Natural killer cell (primary cell): ENCODE measurements around the gene TEP1. TPM values are rescaled to one million over a fixed set of nuclear protein-coding genes. Genes with fewer than 3 reads are reported as not detected.

Experiments
- ATAC-seq, 3 donors: fragments of 150-1000 bp in 2 of 3; fragments of 200-7000 bp in 1 of 3; cut with Tn5 transposase; 1 replicate in 1 of 3; 2 replicates in 2 of 3; pipeline ENCODE4 v1.10.0; 2021; ENCODE audit warnings: mild to moderate bottlenecking in 2 of 3, moderate library complexity in 2 of 3
- DNase-seq, 2 donors: peaks; one replicate each; pipeline versions ENCODE4 v3.0.0 to v3.0.0-alpha.2; 2013 to 2021; ENCODE audit warnings: mixed read lengths in 1 of 2
- H3K27ac ChIP-seq: one replicate; pipeline ENCODE4 v1.5.1; 2013; ENCODE audit warnings: mild to moderate bottlenecking, low read length
- H3K27me3 ChIP-seq: one replicate; pipeline ENCODE4 v1.6.1; 2013; ENCODE audit warnings: low read length; ENCODE audit not compliant: control insufficient read depth, insufficient read depth
- H3K36me3 ChIP-seq: one replicate; pipeline ENCODE4 v1.6.1; 2013; ENCODE audit warnings: low read length; ENCODE audit not compliant: control insufficient read depth, insufficient read depth
- H3K4me1 ChIP-seq: one replicate; pipeline ENCODE4 v1.6.1; 2013; ENCODE audit warnings: low read length; ENCODE audit not compliant: control insufficient read depth, insufficient read depth
- H3K4me3 ChIP-seq: one replicate; pipeline ENCODE4 v1.5.1; 2013; ENCODE audit warnings: low read length
- H3K9me3 ChIP-seq: one replicate; pipeline ENCODE4 v1.6.1; 2013; ENCODE audit warnings: low read length; ENCODE audit not compliant: control insufficient read depth, insufficient read depth
- H3K27ac Mint-ChIP-seq, 2 donors: one replicate each; pipeline ENCODE4 v1.8.0; 2022; ENCODE audit warnings: mild to moderate bottlenecking in 2 of 2, mixed read lengths in 2 of 2, moderate library complexity in 1 of 2
- H3K27me3 Mint-ChIP-seq, 2 donors: one replicate each; pipeline ENCODE4 v1.8.0; 2022; ENCODE audit warnings: low read depth in 2 of 2, mixed read lengths in 2 of 2
- H3K36me3 Mint-ChIP-seq: one replicate; pipeline ENCODE4 v1.8.0; 2022; ENCODE audit warnings: mixed read lengths
- H3K4me1 Mint-ChIP-seq, 2 donors: one replicate each; pipeline ENCODE4 v1.8.0; 2022; ENCODE audit warnings: mixed read lengths in 2 of 2
- H3K4me3 Mint-ChIP-seq: one replicate; pipeline ENCODE4 v1.8.0; 2022; ENCODE audit warnings: mild to moderate bottlenecking, moderate library complexity, mixed read lengths
- H3K9me3 Mint-ChIP-seq, 2 donors: one replicate each; pipeline ENCODE4 v1.8.0; 2022; ENCODE audit warnings: mixed read lengths in 2 of 2
- CTCF ChIP-seq: fragments of 200-600 bp; IDR thresholded peaks from one replicate; pipeline ENCODE4 v1.8.0; 2022; ENCODE audit warnings: antibody characterized with exemption
- WGBS: methylation state at CpG from one replicate; pipeline ENCODE4 v1.1.7; 2013; ENCODE audit warnings: missing lambda C conversion rate; ENCODE audit not compliant: insufficient coverage; 5-methylcytosine and 5-hydroxymethylcytosine counted together
- intact Hi-C: fragments of 100-400 bp; cut with micrococcal nuclease; formaldehyde crosslinking; loops from one replicate; pipeline ENCODE4 v1.14.2; 2022
- total RNA-seq, 4 donors: library from RNA; stranded (reverse); fragments of 120-200 nt in 1 of 4; gene quantifications; one replicate each; pipeline versions ENCODE4 v1.2.3 to v1.2.4, GENCODE V29; 2013 to 2022

Gene TEP1
- total RNA-seq, 3 donors from 2014 or later (not counting 1 experiment from before 2014, with no cell fraction given), result 76.3 to 83.2 (median 80.8) TPM

DNA sequence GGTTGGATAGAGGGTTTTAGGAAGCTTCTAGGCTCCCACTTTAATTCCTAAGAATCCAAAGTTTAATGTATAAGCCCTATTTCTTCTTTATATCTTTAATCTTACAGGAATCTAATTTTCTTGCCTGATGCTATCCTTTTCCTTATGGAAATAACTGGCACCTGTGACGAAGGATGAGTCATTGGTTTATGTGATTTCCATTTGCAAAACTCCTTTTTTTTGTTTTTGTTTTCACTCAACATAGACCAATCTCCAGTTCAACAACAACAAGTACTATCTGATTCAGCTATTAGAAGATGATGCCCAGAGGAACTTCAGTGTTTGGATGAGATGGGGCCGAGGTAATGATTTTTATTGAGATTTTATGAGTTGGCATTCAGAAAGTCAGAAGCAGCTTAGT, 63.0 kb downstream of the TEP1 start:
- Mint-ChIP-seq H3K4me3 (no peak overlapping the region), H3K27me3 (no peaks in the 10 kb centered on the region), H3K27ac (no peak overlapping the region), H3K36me3 (no peaks in the 10 kb centered on the region), H3K4me1 (peaks cover 0 to 4% of the 10 kb centered on the region in 2 donors), H3K9me3 (no peaks in the 10 kb centered on the region)
- Histone ChIP-seq H3K36me3 (peaks cover 50% of the 10 kb centered on the region), H3K27me3 (no peaks in the 10 kb centered on the region), H3K27ac (no peak overlapping the region), H3K4me1 (no peaks in the 10 kb centered on the region), H3K4me3 (no peak overlapping the region), H3K9me3 (no peaks in the 10 kb centered on the region)
- DNase-seq, result no peak
- no peak for TF ChIP-seq CTCF
- WGBS, result 100% methylated on average over 1 of the region's 2 CpGs
- ATAC-seq, result no peak
- intact Hi-C loops, result no loop called here

- Histone ChIP-seq H3K27ac (no peak overlapping the region), H3K27me3 (no peaks in the 10 kb centered on the region), H3K4me3 (no peak overlapping the region), H3K4me1 (no peaks in the 10 kb centered on the region), H3K36me3 (peaks cover 29% of the 10 kb centered on the region), H3K9me3 (no peaks in the 10 kb centered on the region)
- H3K27ac Mint-ChIP-seq, result no peak overlapping the region
- DNase-seq (no peak), ATAC-seq (no peak)
- no peak overlapping the region for H3K4me3 Mint-ChIP-seq
- no peaks in the 10 kb centered on the region for H3K9me3 Mint-ChIP-seq
- intact Hi-C loops, result no loop called here
- no peaks in the 10 kb centered on the region for H3K27me3 Mint-ChIP-seq
- H3K4me1 Mint-ChIP-seq, result peaks cover 14 to 22% of the 10 kb centered on the region in 2 donors
- no peak for TF ChIP-seq CTCF
- WGBS, result 100% methylated on average over 3 of the region's 3 CpGs
- H3K36me3 Mint-ChIP-seq, result no peaks in the 10 kb centered on the region
Measured at GRCh38 chr14:20347747-20348146, 65.6 kb downstream of the TEP1 start.

- no peaks in the 10 kb centered on the region for H3K27me3 Mint-ChIP-seq
- H3K27ac Mint-ChIP-seq, result no peak overlapping the region
- no peaks in the 10 kb centered on the region for H3K9me3 ChIP-seq
- no peak overlapping the region for H3K27ac ChIP-seq
- H3K4me1 ChIP-seq, result peaks cover 6% of the 10 kb centered on the region
- no peak for TF ChIP-seq CTCF
- H3K36me3 Mint-ChIP-seq, result no peaks in the 10 kb centered on the region
- WGBS, result 100% methylated on average over 1 of the region's 1 CpG
- peaks cover 14 to 22% of the 10 kb centered on the region in 2 donors for H3K4me1 Mint-ChIP-seq
- H3K27me3 ChIP-seq, result no peaks in the 10 kb centered on the region
- no peak overlapping the region for H3K4me3 Mint-ChIP-seq
- intact Hi-C loops, result no loop called here
- H3K9me3 Mint-ChIP-seq, result no peaks in the 10 kb centered on the region
- ATAC-seq (no peak), DNase-seq (no peak)
- no peak overlapping the region for H3K4me3 ChIP-seq
- peaks cover 19% of the 10 kb centered on the region for H3K36me3 ChIP-seq
Measured at GRCh38 chr14:20346713-20347112, 66.6 kb downstream of the TEP1 start.

- Histone ChIP-seq H3K4me3 (no peak overlapping the region), H3K27me3 (no peaks in the 10 kb centered on the region), H3K9me3 (no peaks in the 10 kb centered on the region), H3K36me3 (peaks cover 8% of the 10 kb centered on the region), H3K4me1 (peaks cover 6% of the 10 kb centered on the region), H3K27ac (no peak overlapping the region)
- no peak overlapping the region for H3K4me3 Mint-ChIP-seq
- DNase-seq, result no peak
- ATAC-seq, result no peak
- H3K27ac Mint-ChIP-seq, result peak overlapping the region; percentile 97 to 99
- H3K9me3 Mint-ChIP-seq, result no peaks in the 10 kb centered on the region
- no peak for TF ChIP-seq CTCF
- no peaks in the 10 kb centered on the region for H3K36me3 Mint-ChIP-seq
- intact Hi-C loops, result no loop called here
- peaks cover 14 to 22% of the 10 kb centered on the region in 2 donors for H3K4me1 Mint-ChIP-seq
- WGBS, result 94% methylated on average over 1 of the region's 1 CpG
- H3K27me3 Mint-ChIP-seq, result no peaks in the 10 kb centered on the region
Measured at GRCh38 chr14:20345366-20345765, 67.9 kb downstream of the TEP1 start.
